ENCODE measurements around the gene EXOC4. TPM values are rescaled to one million over a fixed set of nuclear protein-coding genes. Genes with fewer than 3 reads are reported as not detected.

Gene EXOC4
- total RNA-seq, 1 experiment from 2014 or later = 71.0 TPM

DNA sequence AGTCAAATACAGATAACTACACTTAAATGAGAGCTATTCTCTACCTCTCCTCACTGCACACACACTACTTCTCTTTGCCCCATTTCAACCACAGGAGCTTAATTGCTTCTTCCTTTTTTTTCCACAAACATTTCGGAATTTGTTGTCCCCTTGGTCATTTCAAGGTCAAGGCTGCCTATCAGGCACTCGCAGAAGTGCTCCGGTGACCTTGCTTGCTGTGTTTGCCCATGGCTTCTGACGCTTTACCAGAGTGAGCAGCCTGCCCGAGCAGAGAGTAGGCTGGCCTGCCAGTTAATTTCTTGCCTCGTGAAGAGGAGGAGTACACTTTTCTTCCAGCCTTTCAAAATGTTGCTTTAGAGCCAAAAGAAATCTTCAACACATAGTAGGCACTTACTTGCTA lies 577.2 kb downstream of the EXOC4 start:
- H3K4me1 ChIP-seq (ENCODE audit: control insufficient read depth, insufficient read depth, low read length) = no peaks in the 10 kb centered on the region
- H3K36me3 ChIP-seq (ENCODE audit: control insufficient read depth, insufficient read depth, low read length) = no peaks in the 10 kb centered on the region
- ChIA-PET CTCF (interaction anchor here (0.6 kb wide), 1 partner anchor 95 kb away, joined by 11 read pairs; no protein-coding TSS in a partner anchor), POLR2A (no interaction called here)
- no TSS peak for BruUV-seq (replicated peaks)
- intact Hi-C loops (cut with micrococcal nuclease; ENCODE audit: unreplicated experiment) (no loop called here), in situ Hi-C loops (cut with HindIII; ENCODE audit: low pct_unique_long_range_greater_than_20kb, low sequenced_read_pairs) (no loop called here)
- H3K4me3 ChIP-seq (ENCODE audit: low read depth in 2 of 2, low read length in 2 of 2) = no peak overlapping the region
- no peaks in the 10 kb centered on the region for H3K27me3 ChIP-seq (ENCODE audit: control insufficient read depth, insufficient read depth, low read length)
- no peak for DNase-seq (ENCODE audit: low read depth, low spot score)
- ATAC-seq = no peak
- no peaks in the 10 kb centered on the region for H3K9me3 ChIP-seq (ENCODE audit: control insufficient read depth, insufficient read depth, low read depth, low read length)
- H3K27ac ChIP-seq (ENCODE audit: low read length) = no peak overlapping the region
- TF ChIP-seq TCF7L2 (IDR thresholded peaks at IDR 0.05; ENCODE audit: low read depth, low read length) (no peak), POLR2AphosphoS5 (IDR thresholded peaks at IDR 0.05; ENCODE audit: low read depth, low read length) (no peak), SIN3A (IDR thresholded peaks at IDR 0.05; ENCODE audit: borderline replicate concordance, insufficient read depth, low read depth, low read length) (no peak)
- TF ChIP-seq, protein P1, sequence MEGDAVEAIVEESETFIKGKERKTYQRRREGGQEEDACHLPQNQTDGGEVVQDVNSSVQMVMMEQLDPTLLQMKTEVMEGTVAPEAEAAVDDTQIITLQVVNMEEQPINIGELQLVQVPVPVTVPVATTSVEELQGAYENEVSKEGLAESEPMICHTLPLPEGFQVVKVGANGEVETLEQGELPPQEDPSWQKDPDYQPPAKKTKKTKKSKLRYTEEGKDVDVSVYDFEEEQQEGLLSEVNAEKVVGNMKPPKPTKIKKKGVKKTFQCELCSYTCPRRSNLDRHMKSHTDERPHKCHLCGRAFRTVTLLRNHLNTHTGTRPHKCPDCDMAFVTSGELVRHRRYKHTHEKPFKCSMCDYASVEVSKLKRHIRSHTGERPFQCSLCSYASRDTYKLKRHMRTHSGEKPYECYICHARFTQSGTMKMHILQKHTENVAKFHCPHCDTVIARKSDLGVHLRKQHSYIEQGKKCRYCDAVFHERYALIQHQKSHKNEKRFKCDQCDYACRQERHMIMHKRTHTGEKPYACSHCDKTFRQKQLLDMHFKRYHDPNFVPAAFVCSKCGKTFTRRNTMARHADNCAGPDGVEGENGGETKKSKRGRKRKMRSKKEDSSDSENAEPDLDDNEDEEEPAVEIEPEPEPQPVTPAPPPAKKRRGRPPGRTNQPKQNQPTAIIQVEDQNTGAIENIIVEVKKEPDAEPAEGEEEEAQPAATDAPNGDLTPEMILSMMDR (IDR thresholded peaks at IDR 0.05) = no peak
- TF ChIP-seq, protein P2, sequence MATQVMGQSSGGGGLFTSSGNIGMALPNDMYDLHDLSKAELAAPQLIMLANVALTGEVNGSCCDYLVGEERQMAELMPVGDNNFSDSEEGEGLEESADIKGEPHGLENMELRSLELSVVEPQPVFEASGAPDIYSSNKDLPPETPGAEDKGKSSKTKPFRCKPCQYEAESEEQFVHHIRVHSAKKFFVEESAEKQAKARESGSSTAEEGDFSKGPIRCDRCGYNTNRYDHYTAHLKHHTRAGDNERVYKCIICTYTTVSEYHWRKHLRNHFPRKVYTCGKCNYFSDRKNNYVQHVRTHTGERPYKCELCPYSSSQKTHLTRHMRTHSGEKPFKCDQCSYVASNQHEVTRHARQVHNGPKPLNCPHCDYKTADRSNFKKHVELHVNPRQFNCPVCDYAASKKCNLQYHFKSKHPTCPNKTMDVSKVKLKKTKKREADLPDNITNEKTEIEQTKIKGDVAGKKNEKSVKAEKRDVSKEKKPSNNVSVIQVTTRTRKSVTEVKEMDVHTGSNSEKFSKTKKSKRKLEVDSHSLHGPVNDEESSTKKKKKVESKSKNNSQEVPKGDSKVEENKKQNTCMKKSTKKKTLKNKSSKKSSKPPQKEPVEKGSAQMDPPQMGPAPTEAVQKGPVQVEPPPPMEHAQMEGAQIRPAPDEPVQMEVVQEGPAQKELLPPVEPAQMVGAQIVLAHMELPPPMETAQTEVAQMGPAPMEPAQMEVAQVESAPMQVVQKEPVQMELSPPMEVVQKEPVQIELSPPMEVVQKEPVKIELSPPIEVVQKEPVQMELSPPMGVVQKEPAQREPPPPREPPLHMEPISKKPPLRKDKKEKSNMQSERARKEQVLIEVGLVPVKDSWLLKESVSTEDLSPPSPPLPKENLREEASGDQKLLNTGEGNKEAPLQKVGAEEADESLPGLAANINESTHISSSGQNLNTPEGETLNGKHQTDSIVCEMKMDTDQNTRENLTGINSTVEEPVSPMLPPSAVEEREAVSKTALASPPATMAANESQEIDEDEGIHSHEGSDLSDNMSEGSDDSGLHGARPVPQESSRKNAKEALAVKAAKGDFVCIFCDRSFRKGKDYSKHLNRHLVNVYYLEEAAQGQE (IDR thresholded peaks at IDR 0.05; ENCODE audit: insufficient read depth in 1 of 2, low read depth in 2 of 2, low read length in 1 of 2) = no peak

DNA sequence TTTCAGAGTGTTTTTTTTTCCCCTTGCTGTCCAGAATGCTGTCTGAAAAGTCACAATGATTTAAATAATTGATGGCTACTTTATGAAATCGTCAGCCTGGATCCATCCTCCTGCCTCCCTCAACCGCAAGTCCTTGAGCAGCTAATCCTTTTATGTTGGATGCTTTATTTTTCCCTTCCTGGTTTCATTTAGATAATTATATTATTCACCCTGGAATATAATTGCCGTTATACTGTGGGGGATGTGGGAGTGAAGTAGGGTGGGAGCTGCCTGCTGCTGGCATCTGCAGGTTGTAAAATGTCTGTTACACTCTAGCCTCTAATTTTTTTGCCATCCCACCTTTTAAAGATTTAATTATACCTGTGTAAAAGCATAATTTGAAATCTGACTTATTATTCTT lies 583.8 kb downstream of the EXOC4 start:
- no TSS peak for BruUV-seq (replicated peaks)
- Histone ChIP-seq H3K9me3 (ENCODE audit: control insufficient read depth, insufficient read depth, low read depth, low read length) (no peaks in the 10 kb centered on the region), H3K4me1 (ENCODE audit: control insufficient read depth, insufficient read depth, low read length) (no peaks in the 10 kb centered on the region), H3K27me3 (ENCODE audit: control insufficient read depth, insufficient read depth, low read length) (no peaks in the 10 kb centered on the region), H3K4me3 (ENCODE audit: low read depth in 2 of 2, low read length in 2 of 2) (no peak overlapping the region), H3K27ac (ENCODE audit: low read length) (no peak overlapping the region), H3K36me3 (ENCODE audit: control insufficient read depth, insufficient read depth, low read length) (no peaks in the 10 kb centered on the region)
- intact Hi-C loops (cut with micrococcal nuclease; ENCODE audit: unreplicated experiment) (no loop called here), in situ Hi-C loops (cut with HindIII; ENCODE audit: low pct_unique_long_range_greater_than_20kb, low sequenced_read_pairs) (no loop called here)
- TF ChIP-seq SIN3A (IDR thresholded peaks at IDR 0.05; ENCODE audit: borderline replicate concordance, insufficient read depth, low read depth, low read length) (no peak), POLR2AphosphoS5 (IDR thresholded peaks at IDR 0.05; ENCODE audit: low read depth, low read length) (no peak), TCF7L2 (IDR thresholded peaks at IDR 0.05; ENCODE audit: low read depth, low read length) (no peak)
- TF ChIP-seq, protein P1 (IDR thresholded peaks at IDR 0.05) = no peak
- TF ChIP-seq, protein P2 (IDR thresholded peaks at IDR 0.05; ENCODE audit: insufficient read depth in 1 of 2, low read depth in 2 of 2, low read length in 1 of 2) = no peak
- ATAC-seq (no peak), DNase-seq (ENCODE audit: low read depth, low spot score) (no peak)
- ChIA-PET CTCF (no interaction called here), POLR2A (interaction anchor here (0.5 kb wide), 1 partner anchor 177 kb away, joined by 3 read pairs; no protein-coding TSS in a partner anchor)

All from Panc1 (cell line).